Activated CD8-positive, alpha-beta memory T cell treated with anti-CD3 and anti-CD28 coated beads for 48 hours (primary cell): Measurements from ENCODE around the gene ITM2A.

Source experiments
- DNase-seq, 3 experiments: peaks; one replicate each; pipeline ENCODE4 v3.0.0-alpha.2; 2020; ENCODE audit warnings: low read depth in 2 of 3, low spot score in 2 of 3

The ITM2A gene

GRCh38 chrX:79325263-79325958, 41.7 kb downstream of the ITM2A start:
- no peak for DNase-seq
